ENCODE results near the gene MAP3K3.

Gene MAP3K3

DNA sequence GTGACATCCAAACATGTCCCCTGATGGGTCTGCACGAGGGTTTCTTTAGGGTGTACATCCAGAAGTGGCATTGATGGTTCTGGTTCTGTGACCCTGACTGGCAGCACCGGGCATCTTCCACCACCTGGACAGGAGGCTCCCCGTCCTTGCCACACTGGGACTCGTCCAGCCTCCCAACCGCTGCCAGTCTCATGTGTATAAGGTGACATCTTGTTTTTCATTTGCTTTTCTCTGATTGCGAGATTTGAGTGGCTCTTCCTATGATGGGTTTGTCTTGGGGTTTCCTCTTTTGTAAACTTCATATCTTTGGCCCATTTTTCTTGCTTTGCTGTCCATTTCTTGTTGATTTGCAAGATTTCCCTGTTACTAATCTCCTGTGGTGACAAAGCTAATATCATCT lies 86.9 kb downstream of the MAP3K3 start:
- TF ChIP-seq, protein P1, sequence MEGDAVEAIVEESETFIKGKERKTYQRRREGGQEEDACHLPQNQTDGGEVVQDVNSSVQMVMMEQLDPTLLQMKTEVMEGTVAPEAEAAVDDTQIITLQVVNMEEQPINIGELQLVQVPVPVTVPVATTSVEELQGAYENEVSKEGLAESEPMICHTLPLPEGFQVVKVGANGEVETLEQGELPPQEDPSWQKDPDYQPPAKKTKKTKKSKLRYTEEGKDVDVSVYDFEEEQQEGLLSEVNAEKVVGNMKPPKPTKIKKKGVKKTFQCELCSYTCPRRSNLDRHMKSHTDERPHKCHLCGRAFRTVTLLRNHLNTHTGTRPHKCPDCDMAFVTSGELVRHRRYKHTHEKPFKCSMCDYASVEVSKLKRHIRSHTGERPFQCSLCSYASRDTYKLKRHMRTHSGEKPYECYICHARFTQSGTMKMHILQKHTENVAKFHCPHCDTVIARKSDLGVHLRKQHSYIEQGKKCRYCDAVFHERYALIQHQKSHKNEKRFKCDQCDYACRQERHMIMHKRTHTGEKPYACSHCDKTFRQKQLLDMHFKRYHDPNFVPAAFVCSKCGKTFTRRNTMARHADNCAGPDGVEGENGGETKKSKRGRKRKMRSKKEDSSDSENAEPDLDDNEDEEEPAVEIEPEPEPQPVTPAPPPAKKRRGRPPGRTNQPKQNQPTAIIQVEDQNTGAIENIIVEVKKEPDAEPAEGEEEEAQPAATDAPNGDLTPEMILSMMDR (conservative IDR thresholded peaks at IDR 0.05; ENCODE audit: low read length), result no peak
- no peak for TF ChIP-seq EZH2phosphoT487 (IDR thresholded peaks at IDR 0.05; ENCODE audit: borderline replicate concordance)
- Histone ChIP-seq H3K4me3 (ENCODE audit: low read length, poor library complexity, severe bottlenecking) (no peak overlapping the region), H3K9ac (ENCODE audit: low read depth, low read length, poor library complexity, severe bottlenecking) (no peak overlapping the region), H4K20me1 (ENCODE audit: insufficient read depth, low read length, poor library complexity, severe bottlenecking) (no peaks in the 10 kb centered on the region), H3K4me2 (ENCODE audit: low read depth, low read length, poor library complexity, severe bottlenecking) (no peak overlapping the region), H2AFZ (ENCODE audit: low read length) (no peak overlapping the region), H3K79me2 (ENCODE audit: insufficient read depth, low read length) (no peaks in the 10 kb centered on the region), H3K4me1 (ENCODE audit: insufficient read depth, low read length, poor library complexity, severe bottlenecking) (peaks cover 14% of the 10 kb centered on the region), H3K9me2 (replicated peaks; ENCODE audit: low read depth, low read length) (no peaks in the 10 kb centered on the region), H3K9me3 (ENCODE audit: insufficient read depth, low read depth, low read length) (no peaks in the 10 kb centered on the region), H3K36me3 (ENCODE audit: insufficient read depth, low read length) (peaks cover 9% of the 10 kb centered on the region; the same call in 1 of the 2 replicates), H3K27me3 (ENCODE audit: insufficient read depth, low read length, poor library complexity, severe bottlenecking) (no peaks in the 10 kb centered on the region), H3F3A (ENCODE audit: low read depth) (no peaks in the 10 kb centered on the region)

DNA sequence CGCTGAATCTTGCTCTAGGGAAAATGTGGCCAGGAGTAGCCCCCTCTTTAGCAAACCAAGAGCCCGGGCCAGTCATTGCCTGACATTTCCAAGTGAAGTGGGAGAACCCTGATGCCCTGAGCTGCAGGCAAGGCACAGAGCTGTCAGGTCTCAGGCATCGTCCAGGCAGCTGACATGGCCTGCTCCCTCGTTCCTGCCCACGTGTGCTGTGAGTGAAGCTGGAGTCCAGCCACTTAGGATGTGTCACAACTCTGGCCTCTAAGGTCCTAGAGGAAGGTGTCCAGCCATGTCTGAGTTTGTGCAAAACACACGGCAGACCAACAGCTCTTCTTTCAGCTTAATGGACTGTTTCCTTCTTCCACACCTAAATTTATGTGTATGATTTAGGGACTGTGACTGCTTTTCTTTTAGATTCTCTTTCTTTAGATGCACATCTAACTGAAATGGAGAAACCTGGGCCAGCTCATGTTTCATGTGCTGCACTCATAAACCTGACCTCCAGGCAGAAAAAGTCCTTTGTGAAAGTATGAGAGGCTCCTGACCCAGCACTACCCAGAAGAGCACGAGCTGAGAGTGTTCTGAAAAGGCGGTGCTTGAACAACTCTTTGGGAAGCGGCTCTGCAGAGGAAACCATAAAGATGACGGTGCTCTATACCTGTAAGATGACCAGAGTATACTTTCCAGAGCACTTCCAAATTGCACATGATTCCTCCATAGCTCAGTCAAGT lies 92.5 kb downstream of the MAP3K3 start:
- Histone ChIP-seq H3K36me3 (ENCODE audit: insufficient read depth, low read length) (peaks cover under 1% of the 10 kb centered on the region; the same call in 1 of the 2 replicates), H3K27me3 (ENCODE audit: insufficient read depth, low read length, poor library complexity, severe bottlenecking) (no peaks in the 10 kb centered on the region), H3K9me3 (ENCODE audit: insufficient read depth, low read depth, low read length) (no peaks in the 10 kb centered on the region), H3K4me2 (ENCODE audit: low read depth, low read length, poor library complexity, severe bottlenecking) (no peak overlapping the region), H3K4me1 (ENCODE audit: insufficient read depth, low read length, poor library complexity, severe bottlenecking) (no peaks in the 10 kb centered on the region), H4K20me1 (ENCODE audit: insufficient read depth, low read length, poor library complexity, severe bottlenecking) (no peaks in the 10 kb centered on the region), H3K4me3 (ENCODE audit: low read length, poor library complexity, severe bottlenecking) (no peak overlapping the region), H3K9ac (ENCODE audit: low read depth, low read length, poor library complexity, severe bottlenecking) (no peak overlapping the region), H3F3A (ENCODE audit: low read depth) (no peaks in the 10 kb centered on the region), H3K9me2 (replicated peaks; ENCODE audit: low read depth, low read length) (no peaks in the 10 kb centered on the region), H3K79me2 (ENCODE audit: insufficient read depth, low read length) (no peaks in the 10 kb centered on the region), H2AFZ (ENCODE audit: low read length) (no peak overlapping the region)
- TF ChIP-seq EZH2phosphoT487 (IDR thresholded peaks at IDR 0.05; ENCODE audit: borderline replicate concordance), result no peak
- TF ChIP-seq, protein P1 (conservative IDR thresholded peaks at IDR 0.05; ENCODE audit: low read length), result no peak

DNA sequence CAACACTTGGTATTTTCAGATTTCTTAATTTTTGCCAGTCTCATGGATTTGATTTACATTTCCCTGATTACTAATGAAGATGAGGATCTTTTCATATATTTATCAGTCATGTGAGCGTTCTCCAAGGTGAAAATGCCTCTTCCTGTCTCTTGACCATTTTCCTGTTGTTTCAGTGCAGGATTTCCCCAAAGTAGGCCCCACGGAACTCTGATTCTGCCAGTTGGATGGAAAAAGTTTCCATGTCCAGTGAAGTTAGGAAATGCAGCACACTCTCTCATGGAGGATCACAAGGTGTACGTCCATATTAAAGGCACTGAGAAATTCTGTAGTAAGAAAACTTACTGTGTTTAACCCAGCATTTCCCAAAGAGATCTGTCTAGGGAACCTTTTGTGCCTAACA lies 94.2 kb downstream of the MAP3K3 start:
- no peak overlapping the region for H3K4me2 ChIP-seq (ENCODE audit: low read depth, low read length, poor library complexity, severe bottlenecking)
- H3F3A ChIP-seq (ENCODE audit: low read depth), result no peaks in the 10 kb centered on the region
- H3K27me3 ChIP-seq (ENCODE audit: insufficient read depth, low read length, poor library complexity, severe bottlenecking), result no peaks in the 10 kb centered on the region
- H3K9me2 ChIP-seq (replicated peaks; ENCODE audit: low read depth, low read length), result no peaks in the 10 kb centered on the region
- H3K4me1 ChIP-seq (ENCODE audit: insufficient read depth, low read length, poor library complexity, severe bottlenecking), result no peaks in the 10 kb centered on the region
- no peak overlapping the region for H3K4me3 ChIP-seq (ENCODE audit: low read length, poor library complexity, severe bottlenecking)
- H3K9me3 ChIP-seq (ENCODE audit: insufficient read depth, low read depth, low read length), result no peaks in the 10 kb centered on the region
- H3K36me3 ChIP-seq (ENCODE audit: insufficient read depth, low read length), result no peaks in the 10 kb centered on the region; the same call in 1 of the 2 replicates
- no peak overlapping the region for H3K9ac ChIP-seq (ENCODE audit: low read depth, low read length, poor library complexity, severe bottlenecking)
- H4K20me1 ChIP-seq (ENCODE audit: insufficient read depth, low read length, poor library complexity, severe bottlenecking), result no peaks in the 10 kb centered on the region
- no peak overlapping the region for H2AFZ ChIP-seq (ENCODE audit: low read length)
- no peak for TF ChIP-seq EZH2phosphoT487 (IDR thresholded peaks at IDR 0.05; ENCODE audit: borderline replicate concordance)
- TF ChIP-seq, protein P1 (conservative IDR thresholded peaks at IDR 0.05; ENCODE audit: low read length), result no peak
- H3K79me2 ChIP-seq (ENCODE audit: insufficient read depth, low read length), result no peaks in the 10 kb centered on the region

Measured in Loucy (cell line).